SH-SY5Y (cell line): ENCODE results near the gene RABGAP1L.

Experiments used
- GATA2 ChIP-seq: IDR thresholded peaks from 2 replicates; pipeline ENCODE4 v1.6.1; 2011; ENCODE audit warnings: mild to moderate bottlenecking, low read depth, low read length
- GATA3 ChIP-seq: IDR thresholded peaks from 2 replicates; pipeline ENCODE4 v1.6.1; 2011; ENCODE audit warnings: low read depth, mild to moderate bottlenecking, low read length, moderate library complexity

- TF ChIP-seq GATA2 (no peak), GATA3 (no peak)
Observed at GRCh38 chr1:174704300-174704699, 545.0 kb downstream of the RABGAP1L start.
